Activated CD8-positive, alpha-beta memory T cell treated with anti-CD3 and anti-CD28 coated beads for 36 hours (primary cell): Measurements from ENCODE around the gene SOX1. TPM values are rescaled to one million over a fixed set of nuclear protein-coding genes. Genes with fewer than 3 reads are reported as not detected.

ENCODE experiments used
- CTCF ChIA-PET: fragments of 350-600 bp; sonication (Branson Sonifier 250); formaldehyde crosslinking; loops from one replicate; lab custom pipeline; 2021; ENCODE audit warnings: antibody characterized with exemption; lab: Charles Lee
- POLR2A ChIA-PET: fragments of 350-600 bp; sonication (Branson Sonifier 250); formaldehyde crosslinking; loops from one replicate; lab custom pipeline; 2021; ENCODE audit warnings: antibody characterized with exemption; lab: Charles Lee
- total RNA-seq, 2 experiments: library from RNA; stranded (reverse); gene quantifications; one replicate each; pipeline ENCODE4 v1.2.3, GENCODE V29; 2021

Gene SOX1
- total RNA-seq, 2 experiments from 2014 or later, result not detected

- ChIA-PET CTCF (no interaction called here), POLR2A (no interaction called here)
These were observed 2.3 kb downstream of the SOX1 start for GRCh38 chr13:112069061-112069844.

- ChIA-PET CTCF (no interaction called here), POLR2A (no interaction called here)
These were observed 2.9 kb downstream of the SOX1 start for GRCh38 chr13:112069845-112070251.

DNA sequence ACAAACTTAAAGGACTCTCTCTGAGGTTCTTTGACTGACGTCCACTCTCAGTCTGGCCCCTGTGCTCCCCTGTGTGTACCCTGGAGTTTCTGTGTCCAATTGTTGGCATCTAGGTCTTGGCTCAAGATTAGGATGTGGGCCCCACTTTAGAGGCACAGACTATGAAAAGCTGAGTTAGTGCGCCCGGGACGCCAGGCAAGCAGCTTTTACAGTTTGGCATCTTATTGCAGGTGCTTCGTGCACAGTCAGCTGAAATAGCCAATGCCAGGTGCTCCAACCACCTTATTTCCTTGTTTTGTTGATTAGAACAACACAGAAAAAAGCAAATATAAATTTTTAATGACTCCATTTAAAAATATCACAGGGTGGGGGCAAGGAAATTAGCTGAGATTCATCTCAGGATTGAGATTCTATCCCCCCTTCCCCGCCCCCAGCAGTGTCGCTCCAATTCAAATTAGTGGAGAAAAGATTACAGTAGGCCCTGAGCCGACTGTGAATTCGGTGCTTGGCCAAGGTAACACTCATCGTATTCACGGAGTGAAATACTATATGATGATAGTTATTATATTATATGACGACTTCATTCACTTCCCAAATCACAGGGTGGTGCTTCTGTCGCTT, 4.3 kb downstream of the SOX1 start:
- ChIA-PET POLR2A (no interaction called here), CTCF (no interaction called here)

- POLR2A ChIA-PET, result no interaction called here
- CTCF ChIA-PET, result no interaction called here
These were observed 5.0 kb downstream of the SOX1 start for GRCh38 chr13:112071723-112072533.

DNA sequence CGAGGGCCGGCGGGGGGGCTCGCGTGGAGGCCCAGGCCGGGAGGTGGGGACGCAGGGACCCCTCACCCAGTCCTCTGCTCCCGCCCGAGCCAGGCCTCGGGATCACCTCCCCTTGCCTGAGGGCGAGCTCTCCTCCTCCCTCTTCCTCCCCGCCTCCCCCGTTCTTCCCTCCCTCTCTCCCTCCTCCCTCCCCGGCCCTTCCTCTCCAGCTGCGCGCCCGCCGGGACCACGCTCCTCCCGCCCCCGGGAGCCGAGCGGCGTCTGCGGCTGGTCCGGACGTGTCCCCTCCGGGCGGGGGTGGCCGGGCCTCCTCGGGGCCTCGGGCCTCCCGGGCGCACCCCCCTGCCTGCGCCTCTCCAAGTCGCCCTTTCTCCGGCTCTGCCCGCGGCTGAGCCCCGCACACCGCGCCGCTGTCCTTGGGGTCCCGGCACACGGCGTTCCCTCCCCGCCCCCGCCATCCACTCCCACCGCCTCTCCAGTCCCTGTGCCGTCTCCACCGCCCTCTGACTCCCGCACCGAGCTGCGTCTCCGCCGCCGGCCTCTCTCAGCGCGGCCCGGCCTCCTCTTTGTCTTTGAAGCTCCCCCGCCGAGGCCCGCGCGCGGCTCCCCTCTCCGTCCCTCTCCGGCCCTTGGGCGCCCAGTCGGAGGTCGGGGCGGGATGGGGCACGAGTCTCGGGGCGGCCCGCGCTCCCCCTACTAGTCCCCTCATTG, 5.7 kb downstream of the SOX1 start:
- ChIA-PET POLR2A (no interaction called here), CTCF (no interaction called here)

DNA sequence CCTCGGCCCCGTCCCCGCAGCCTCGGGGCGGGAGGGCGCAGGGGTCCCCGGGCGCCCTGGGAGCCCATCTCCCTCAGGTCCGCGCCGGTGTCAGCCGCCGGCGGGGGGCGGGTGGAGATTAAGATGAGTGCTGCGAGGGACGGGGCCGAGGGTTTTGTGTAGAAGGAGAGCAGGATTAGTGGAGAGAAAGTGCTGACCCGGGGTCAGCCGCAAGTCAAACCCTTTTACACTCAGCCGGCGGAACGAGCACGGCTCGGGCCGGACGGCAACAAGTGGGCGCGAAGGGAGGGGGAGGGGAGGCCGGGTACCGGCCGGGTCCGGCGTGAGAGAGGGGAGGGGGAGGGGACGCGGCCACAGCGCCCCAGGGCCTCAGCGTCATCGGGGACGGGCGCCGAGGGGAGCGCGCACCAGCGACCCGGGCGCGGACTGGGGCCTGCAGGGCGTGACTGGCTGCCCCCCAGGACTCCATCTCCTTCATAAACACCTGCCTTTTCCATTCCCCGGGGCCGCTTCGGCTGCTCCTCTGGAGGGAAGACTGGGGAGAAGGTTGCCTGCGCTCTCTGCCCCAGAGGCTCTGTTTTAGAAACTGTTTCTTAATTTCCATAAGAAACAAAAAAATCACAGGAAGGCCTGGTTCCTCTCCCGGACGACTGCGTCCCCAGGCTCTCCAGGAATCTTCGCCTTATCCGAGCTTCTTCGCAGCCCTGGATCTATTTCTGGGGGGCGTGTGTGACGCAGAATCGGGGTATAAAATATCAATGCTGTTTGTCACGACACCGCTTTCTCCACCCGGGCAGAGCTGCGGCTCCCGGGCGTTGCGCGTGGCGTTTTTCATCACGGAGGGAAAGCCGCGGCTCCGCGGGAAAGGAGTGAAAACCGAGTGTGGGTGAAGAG, 6.5 kb downstream of the SOX1 start:
- POLR2A ChIA-PET, result no interaction called here
- CTCF ChIA-PET, result no interaction called here

DNA sequence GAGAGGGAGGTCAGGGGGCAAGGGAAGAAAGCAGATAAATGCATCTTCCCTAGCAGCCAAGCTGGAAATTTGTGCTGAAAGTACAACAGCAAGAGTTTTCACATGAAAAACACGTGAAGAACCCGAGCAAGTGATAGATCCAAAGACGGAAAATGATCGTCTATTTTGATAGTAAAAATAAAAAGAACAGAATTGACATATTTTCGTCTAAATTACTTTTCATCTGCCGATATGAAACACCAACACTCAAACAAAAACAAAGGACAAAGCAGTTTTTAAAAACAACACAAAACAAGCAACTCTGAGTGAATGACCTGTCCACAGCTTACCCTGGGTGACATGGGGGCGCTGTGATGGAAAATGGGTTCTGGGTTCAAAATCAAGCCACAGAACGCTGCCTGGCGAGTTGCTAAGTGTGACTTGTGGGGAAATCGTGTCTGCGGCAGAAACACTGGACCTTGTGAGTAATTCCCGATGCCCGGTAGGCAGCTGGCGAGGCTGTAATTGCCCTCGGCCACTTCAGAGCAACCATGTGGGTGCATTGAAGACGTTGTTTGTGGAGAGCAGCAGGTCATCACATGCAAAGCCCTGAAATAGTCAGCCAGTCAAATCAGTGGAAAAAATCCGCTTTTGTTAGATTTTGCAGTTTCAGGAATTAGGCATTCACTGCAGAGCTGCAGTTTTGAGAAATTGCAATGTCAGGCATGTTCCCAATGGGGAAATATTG, 7.4 kb downstream of the SOX1 start:
- CTCF ChIA-PET, result no interaction called here

DNA sequence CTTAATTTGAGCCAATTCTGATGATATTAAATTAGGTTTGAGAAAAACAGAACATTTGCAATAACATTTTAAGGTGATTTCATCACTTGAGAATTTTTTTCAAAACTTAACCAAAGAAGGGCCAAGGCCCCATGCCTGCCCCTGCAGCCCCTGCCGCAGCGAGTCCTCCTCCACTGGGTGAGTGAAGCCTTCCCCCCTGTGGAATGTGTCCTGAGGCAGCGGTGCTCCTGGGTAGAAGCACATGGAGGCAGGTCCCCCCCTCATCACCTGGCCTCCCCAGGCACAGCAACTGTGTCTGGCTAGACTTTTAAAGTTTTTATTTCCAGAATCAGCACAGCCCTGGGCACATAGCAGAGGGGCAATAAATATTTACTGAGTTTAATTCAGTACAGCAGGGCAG, 10.8 kb downstream of the SOX1 start:
- POLR2A ChIA-PET, result no interaction called here
- CTCF ChIA-PET, result interaction anchor here (0.6 kb wide), 1 partner anchor 12 kb away, joined by 3 read pairs; no protein-coding TSS in a partner anchor

More for the DNA sequence above, 7.4 kb downstream of the SOX1 start:
- POLR2A ChIA-PET, result no interaction called here

DNA sequence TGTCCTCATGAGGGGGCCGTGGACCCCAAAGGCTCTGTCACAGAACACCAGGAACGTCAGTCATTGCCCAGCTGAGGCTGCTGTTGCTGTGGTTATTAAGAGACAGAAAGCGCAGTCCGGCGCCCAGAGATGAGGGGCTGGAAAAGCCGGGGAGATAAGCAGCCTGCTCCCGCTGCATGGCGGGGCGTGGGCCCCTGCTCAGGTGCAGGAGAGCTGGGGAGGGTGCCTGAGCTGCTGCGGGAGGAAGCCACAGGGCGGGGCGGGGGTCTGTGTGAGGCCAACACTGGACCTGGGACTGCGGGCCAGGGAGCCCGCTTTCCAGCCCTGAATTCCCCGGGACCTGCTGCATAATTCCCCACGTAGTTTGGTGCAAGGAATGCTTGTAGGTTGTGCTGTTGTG, 11.3 kb downstream of the SOX1 start:
- POLR2A ChIA-PET, result no interaction called here
- CTCF ChIA-PET, result no interaction called here

DNA sequence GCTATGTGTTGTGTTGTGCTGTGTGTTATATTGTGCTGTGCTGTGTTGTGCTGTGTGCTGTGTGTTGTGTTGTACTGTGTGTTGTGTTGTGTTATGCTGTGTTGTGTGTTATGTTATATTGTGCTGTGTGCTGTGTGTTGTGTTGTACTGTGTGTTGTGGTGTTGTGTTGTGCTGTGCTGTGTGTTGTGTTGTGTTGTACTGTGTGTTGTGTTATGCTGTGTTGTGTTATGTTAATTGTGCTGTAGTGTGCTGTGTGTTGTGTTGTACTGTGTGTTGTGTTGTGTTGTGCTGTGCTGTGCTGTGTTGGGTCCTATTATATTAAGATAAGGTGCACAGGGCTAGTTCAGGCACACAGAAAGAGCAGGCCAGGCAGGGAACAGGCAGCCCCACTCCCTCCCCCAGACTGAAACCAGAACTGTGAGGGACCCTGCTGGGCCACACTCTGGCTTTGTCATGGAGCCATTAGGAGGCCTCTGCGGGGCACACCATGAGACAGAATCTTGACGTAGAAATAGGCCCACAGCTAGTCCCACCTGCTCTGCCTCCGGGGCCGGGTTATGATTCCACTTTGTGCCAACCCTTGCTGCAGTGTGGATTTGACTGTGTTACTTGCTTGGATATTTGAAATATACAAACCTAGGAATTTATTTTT, 12.1 kb downstream of the SOX1 start:
- ChIA-PET POLR2A (no interaction called here), CTCF (no interaction called here)

DNA sequence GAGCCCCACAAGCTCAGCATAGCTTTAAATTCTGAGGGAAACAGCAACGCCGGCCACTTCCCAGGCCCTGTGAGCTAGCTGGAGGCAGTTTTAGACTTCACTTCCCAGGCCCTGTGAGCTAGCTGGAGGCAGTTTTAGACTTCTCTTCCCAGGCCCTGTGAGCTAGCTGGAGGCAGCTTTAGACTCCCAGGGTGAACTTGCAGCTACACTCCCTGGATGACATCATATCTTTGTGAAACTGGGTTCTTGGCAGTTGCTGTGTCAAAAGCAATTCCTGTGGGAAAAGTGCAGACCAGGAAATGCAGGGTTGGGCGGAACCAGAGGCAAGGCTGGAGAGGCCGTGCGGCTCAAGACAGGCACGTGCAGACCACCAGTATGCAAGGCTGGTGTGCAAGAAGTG, 12.7 kb downstream of the SOX1 start:
- ChIA-PET POLR2A (no interaction called here), CTCF (no interaction called here)

DNA sequence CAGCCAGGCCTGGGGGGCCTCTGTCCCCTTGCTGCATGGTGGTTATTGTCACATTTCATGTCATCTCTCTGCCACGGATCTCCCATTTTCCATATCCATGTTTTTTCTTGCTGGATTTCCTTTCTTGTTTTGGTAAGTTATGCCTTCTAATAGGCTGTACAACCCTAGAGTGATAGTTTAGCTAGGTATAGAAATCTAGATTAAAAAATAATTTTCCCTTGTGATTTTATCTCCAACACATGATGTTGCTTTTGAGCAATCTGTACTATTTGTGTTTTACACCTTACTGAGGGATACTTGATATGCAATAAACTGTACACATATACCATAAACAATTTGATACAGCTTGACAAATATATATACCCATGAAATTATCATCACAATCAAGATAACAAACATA, 17.0 kb downstream of the SOX1 start:
- POLR2A ChIA-PET, result no interaction called here
- CTCF ChIA-PET, result no interaction called here

- CTCF ChIA-PET, result no interaction called here
- POLR2A ChIA-PET, result no interaction called here
These were observed 25.5 kb downstream of the SOX1 start for GRCh38 chr13:112092453-112092852.

GRCh38 chr13:112095354-112095753, 28.4 kb downstream of the SOX1 start:
- ChIA-PET POLR2A (no interaction called here), CTCF (no interaction called here)

DNA sequence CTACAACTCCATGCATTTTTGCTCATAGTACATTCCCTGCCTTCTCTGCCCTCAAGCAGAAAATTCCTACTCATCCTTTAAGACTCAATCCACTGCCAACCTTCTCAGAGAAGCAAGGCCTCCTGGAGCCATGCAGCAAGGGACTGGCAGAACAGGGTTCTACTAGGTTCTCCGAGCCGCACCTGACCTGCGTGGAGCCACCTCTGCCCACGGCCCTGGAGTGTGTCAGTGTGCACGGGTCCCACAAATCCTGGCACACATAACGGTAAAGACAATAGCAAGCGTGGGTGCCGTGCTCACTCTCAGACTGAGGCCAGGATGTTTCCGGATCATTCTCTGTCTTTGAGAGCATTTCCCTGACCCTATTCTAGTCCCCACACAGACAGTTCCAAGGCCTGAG, 30.0 kb downstream of the SOX1 start:
- CTCF ChIA-PET, result no interaction called here
- POLR2A ChIA-PET, result no interaction called here

DNA sequence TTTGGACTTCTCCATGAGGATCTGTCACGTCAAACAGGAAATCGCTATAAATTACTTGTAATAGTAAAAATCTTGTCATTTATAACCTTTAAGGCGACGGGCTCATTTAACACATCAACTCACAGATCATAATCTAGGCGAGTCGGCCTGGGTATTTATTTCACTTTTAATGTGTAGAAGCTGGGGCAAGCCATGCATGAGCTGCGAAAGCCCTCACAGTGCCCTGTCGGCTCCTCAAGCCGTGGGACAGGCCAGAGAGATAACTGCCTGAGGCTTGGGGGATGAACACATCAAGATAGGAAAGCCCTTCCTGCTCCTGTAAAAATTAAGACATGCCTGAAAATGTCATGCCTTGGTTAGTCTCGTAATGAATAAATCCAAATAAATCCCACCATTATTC, 30.8 kb downstream of the SOX1 start:
- CTCF ChIA-PET, result no interaction called here
- POLR2A ChIA-PET, result no interaction called here

GRCh38 chr13:112098699-112099098, 31.8 kb downstream of the SOX1 start:
- CTCF ChIA-PET, result no interaction called here
- POLR2A ChIA-PET, result no interaction called here
